Fibroblast of lung (primary cell): Measurements from ENCODE around the gene XXYLT1. TPM values are rescaled to one million over a fixed set of nuclear protein-coding genes. Genes with fewer than 3 reads are reported as not detected.

Experiments used
- DNase-seq, 2 donors: peaks; one replicate each; pipeline versions ENCODE4 v3.0.0 to v3.0.0-alpha.2; 2010; ENCODE audit warnings: low read depth in 2 of 2
- H2AFZ ChIP-seq: 2 replicates; pipeline ENCODE4 v1.5.1; 2012; ENCODE audit warnings: low read length, control low read depth, inconsistent platforms
- H3K27ac ChIP-seq: 2 replicates; pipeline ENCODE4 v1.5.1; 2011; ENCODE audit warnings: low read length, control low read depth; ENCODE audit not compliant: insufficient read depth
- H3K27me3 ChIP-seq: 2 replicates; pipeline ENCODE4 v1.5.1; 2011; ENCODE audit warnings: mild to moderate bottlenecking, low read length; ENCODE audit not compliant: control insufficient read depth, insufficient read depth
- H3K36me3 ChIP-seq: 2 replicates; pipeline ENCODE4 v1.5.1; 2011; ENCODE audit warnings: low read length; ENCODE audit not compliant: control insufficient read depth, insufficient read depth
- H3K4me1 ChIP-seq: 2 replicates; pipeline ENCODE4 v1.5.1; 2011; ENCODE audit warnings: low read length; ENCODE audit not compliant: control insufficient read depth, insufficient read depth; ENCODE audit errors: extremely low read depth
- H3K4me2 ChIP-seq: 2 replicates; pipeline ENCODE4 v1.5.1; 2011; ENCODE audit warnings: low read length, control low read depth; ENCODE audit not compliant: insufficient read depth; ENCODE audit errors: extremely low read depth
- H3K4me3 ChIP-seq, 4 experiments: fragments of 200-600 bp in 1 of 4; sonication (generic) in 1 of 4; replicated peaks in 1 of 4; 2 replicates each; pipeline ENCODE4 v1.5.1; 2011 to 2016; ENCODE audit warnings: low read length in 4 of 4, low read depth in 3 of 4, mild to moderate bottlenecking in 3 of 4, control low read depth in 2 of 4, inconsistent platforms in 1 of 4, mixed read lengths in 1 of 4; ENCODE audit not compliant: insufficient read depth in 1 of 4; ENCODE audit errors: control extremely low read depth in 1 of 4
- H3K79me2 ChIP-seq: 2 replicates; pipeline ENCODE4 v1.5.1; 2012; ENCODE audit warnings: mild to moderate bottlenecking, low read length, inconsistent platforms; ENCODE audit not compliant: control insufficient read depth, insufficient read depth
- H3K9ac ChIP-seq: 2 replicates; pipeline ENCODE4 v1.5.1; 2011; ENCODE audit warnings: mild to moderate bottlenecking, low read length, control low read depth; ENCODE audit not compliant: insufficient read depth
- H3K9me3 ChIP-seq: 2 replicates; pipeline ENCODE4 v1.5.1; 2012; ENCODE audit warnings: low read depth, low read length; ENCODE audit not compliant: control insufficient read depth, insufficient read depth
- H4K20me1 ChIP-seq: 2 replicates; pipeline ENCODE4 v1.5.1; 2011; ENCODE audit warnings: low read length; ENCODE audit not compliant: control insufficient read depth, insufficient read depth; ENCODE audit errors: extremely low read depth
- EZH2 ChIP-seq: IDR thresholded peaks from 2 replicates; pipeline ENCODE4 v1.5.1; 2012; ENCODE audit warnings: low read length, control low read depth, mild to moderate bottlenecking; ENCODE audit errors: missing control alignments
- polyA plus RNA-seq, 2 donors: library from polyadenylated mRNA; depleted of rRNA in 1 of 2; stranded (reverse) in 1 of 2; unstranded in 1 of 2; fragments of >200 nt; gene quantifications; 2 replicates each; pipeline ENCODE4 v1.2.1, GENCODE V29; 2011 to 2012; ENCODE audit warnings: missing spikeins in 1 of 2
- total RNA-seq: library from RNA; depleted of rRNA; stranded (reverse); fragments of >200 nt; gene quantifications from 2 replicates; pipeline ENCODE4 v1.2.1, GENCODE V29; 2014
- TF ChIP-seq, protein P1 (sequence below), 2 donors: IDR thresholded peaks in 1 of 2; conservative IDR thresholded peaks in 1 of 2; 1 replicate in 1 of 2; 2 replicates in 1 of 2; pipeline ENCODE4 v1.5.1; 2011 to 2012; ENCODE audit warnings: low read length in 2 of 2, control low read depth in 1 of 2, inconsistent platforms in 1 of 2, low read depth in 1 of 2, mild to moderate bottlenecking in 1 of 2

The XXYLT1 gene
- total and polyA plus RNA-seq, 2 donors (not counting 1 experiment from before 2014, with no cell fraction given): 12.4 to 18.5 TPM

DNA sequence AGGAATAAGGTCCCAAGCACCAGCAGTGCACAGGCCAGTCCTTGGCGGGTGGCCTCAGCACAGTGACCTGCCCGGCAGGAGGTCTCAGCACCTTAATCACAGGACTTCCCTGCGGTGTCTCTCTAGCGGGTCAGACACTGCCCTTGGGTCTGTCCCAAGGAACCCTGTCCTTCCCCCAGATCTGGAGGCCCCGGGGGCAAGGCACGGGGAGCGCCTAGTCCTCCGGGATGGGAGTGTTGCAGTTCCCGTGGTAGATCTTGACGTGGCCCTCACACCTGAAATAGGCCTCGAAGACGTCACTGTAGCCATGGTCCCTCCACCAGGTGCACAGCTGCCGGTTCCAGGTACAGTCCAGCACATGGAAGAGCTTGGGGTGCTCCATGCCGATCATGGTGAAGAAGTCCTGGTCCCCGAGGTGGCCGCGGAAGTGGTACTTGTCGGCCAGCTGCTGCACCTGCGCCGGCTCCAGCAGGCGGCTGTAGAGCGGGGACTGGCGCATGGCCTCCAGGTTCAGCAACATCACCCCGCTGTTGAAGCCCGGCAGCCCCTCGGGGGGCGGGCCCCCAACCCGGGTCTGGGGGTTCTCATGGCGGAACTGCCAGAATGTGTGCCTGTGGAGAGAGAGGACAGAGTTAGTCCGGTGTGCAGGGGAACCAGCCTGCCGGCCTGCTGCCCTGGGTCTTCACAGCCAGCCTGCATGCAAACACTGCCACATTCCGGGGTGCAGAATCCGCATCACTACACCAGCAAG is 201.3 kb downstream of the XXYLT1 start:
- Histone ChIP-seq H2AFZ (no peak overlapping the region), H4K20me1 (no peaks in the 10 kb centered on the region), H3K9me3 (no peaks in the 10 kb centered on the region), H3K9ac (no peak overlapping the region), H3K4me1 (no peaks in the 10 kb centered on the region), H3K36me3 (no peaks in the 10 kb centered on the region), H3K27me3 (no peaks in the 10 kb centered on the region), H3K79me2 (no peaks in the 10 kb centered on the region), H3K27ac (no peak overlapping the region), H3K4me2 (no peak overlapping the region), H3K4me3 (no peak overlapping the region)
- no peak for DNase-seq
- TF ChIP-seq, protein P1, sequence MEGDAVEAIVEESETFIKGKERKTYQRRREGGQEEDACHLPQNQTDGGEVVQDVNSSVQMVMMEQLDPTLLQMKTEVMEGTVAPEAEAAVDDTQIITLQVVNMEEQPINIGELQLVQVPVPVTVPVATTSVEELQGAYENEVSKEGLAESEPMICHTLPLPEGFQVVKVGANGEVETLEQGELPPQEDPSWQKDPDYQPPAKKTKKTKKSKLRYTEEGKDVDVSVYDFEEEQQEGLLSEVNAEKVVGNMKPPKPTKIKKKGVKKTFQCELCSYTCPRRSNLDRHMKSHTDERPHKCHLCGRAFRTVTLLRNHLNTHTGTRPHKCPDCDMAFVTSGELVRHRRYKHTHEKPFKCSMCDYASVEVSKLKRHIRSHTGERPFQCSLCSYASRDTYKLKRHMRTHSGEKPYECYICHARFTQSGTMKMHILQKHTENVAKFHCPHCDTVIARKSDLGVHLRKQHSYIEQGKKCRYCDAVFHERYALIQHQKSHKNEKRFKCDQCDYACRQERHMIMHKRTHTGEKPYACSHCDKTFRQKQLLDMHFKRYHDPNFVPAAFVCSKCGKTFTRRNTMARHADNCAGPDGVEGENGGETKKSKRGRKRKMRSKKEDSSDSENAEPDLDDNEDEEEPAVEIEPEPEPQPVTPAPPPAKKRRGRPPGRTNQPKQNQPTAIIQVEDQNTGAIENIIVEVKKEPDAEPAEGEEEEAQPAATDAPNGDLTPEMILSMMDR (conservative IDR thresholded peaks at IDR 0.05 in 1 of 2, IDR thresholded peaks at IDR 0.05 in 1 of 2; ENCODE audit: low read depth in 1 of 2, low read length in 2 of 2): no peak
- TF ChIP-seq EZH2: no peak

DNA sequence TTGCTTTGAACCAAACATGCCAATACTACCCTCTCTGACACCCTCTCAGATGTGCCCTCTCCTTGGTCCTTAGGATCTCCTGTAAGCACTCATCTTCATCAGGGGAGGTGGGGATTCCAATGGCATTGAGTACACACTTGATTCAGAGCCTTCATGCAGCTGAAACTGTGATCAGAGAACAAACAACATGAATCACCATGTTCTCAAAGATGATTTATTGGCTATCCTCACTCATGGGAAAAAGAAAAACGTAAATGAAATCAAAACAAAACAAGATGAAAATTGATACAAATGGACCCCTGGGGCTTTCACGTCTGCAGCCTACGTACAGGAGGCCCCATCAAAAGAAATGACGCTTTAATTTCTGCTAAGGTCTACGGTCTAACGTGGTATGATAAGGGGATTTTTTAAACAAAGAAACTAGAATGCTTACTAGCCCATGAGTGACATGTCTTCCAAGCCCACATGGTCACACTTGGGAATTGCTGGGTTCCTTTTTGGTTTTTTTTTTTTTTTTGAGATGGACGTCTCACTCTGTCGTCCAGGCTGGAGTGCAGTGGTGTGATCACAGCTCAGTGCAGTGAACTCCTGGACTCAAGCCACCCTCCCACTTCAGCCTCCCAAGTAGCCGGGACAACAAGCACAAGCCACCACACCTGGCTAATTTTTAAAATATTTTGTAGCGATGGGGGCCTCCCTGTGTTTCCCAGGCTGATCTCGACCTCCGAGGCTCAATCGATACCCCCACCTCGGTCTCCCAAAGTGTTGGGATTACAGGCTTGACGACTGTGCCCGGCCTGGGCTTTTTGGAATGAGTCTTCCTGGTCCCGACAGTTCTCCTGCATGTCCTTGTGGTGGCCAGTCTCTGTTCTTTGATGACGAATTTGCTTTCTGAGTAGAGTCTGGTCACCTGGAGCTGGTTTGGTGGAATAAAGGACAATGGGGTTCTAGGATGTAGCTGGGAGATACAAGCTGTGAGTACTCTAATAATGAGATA is 202.6 kb downstream of the XXYLT1 start:
- TF ChIP-seq, protein P1 (conservative IDR thresholded peaks at IDR 0.05 in 1 of 2, IDR thresholded peaks at IDR 0.05 in 1 of 2; ENCODE audit: low read depth in 1 of 2, low read length in 2 of 2): no peak
- TF ChIP-seq EZH2: no peak
- H3K27ac ChIP-seq: no peak overlapping the region
- H3K9ac ChIP-seq: no peak overlapping the region
- no peaks in the 10 kb centered on the region for H3K4me1 ChIP-seq
- H3K79me2 ChIP-seq: no peaks in the 10 kb centered on the region
- no peak overlapping the region for H3K4me3 ChIP-seq
- no peaks in the 10 kb centered on the region for H3K27me3 ChIP-seq
- no peaks in the 10 kb centered on the region for H3K36me3 ChIP-seq
- H3K4me2 ChIP-seq: no peak overlapping the region
- H2AFZ ChIP-seq: no peak overlapping the region
- H4K20me1 ChIP-seq: no peaks in the 10 kb centered on the region
- H3K9me3 ChIP-seq: no peaks in the 10 kb centered on the region
- peak; percentile 2 to 17 for DNase-seq

DNA sequence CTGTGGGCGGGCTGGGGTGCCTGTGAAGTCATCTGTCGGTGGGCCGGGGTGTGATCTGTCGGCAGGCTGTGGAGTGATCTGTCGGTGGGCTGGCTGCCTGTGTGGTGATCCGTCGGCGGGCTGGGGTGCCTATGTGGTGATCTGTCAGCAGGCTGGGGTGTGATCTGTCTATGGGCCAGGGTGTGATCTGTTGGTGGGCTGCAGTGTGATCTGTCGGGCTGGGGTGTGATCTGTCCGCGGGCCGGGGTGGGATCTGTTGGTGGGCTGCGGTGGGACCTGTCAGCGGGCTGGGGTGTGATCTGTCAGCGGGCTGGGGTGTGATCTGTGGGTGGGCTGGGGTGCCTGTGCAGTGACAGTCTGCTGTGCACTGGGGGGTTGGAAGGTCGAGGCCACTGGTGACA is 204.5 kb downstream of the XXYLT1 start:
- no peaks in the 10 kb centered on the region for H3K36me3 ChIP-seq
- no peak overlapping the region for H3K27ac ChIP-seq
- no peaks in the 10 kb centered on the region for H4K20me1 ChIP-seq
- no peaks in the 10 kb centered on the region for H3K79me2 ChIP-seq
- no peak overlapping the region for H3K4me3 ChIP-seq
- H3K9ac ChIP-seq: no peak overlapping the region
- no peak overlapping the region for H2AFZ ChIP-seq
- TF ChIP-seq, protein P1 (conservative IDR thresholded peaks at IDR 0.05 in 1 of 2, IDR thresholded peaks at IDR 0.05 in 1 of 2; ENCODE audit: low read depth in 1 of 2, low read length in 2 of 2): no peak
- no peak for TF ChIP-seq EZH2
- no peaks in the 10 kb centered on the region for H3K27me3 ChIP-seq
- H3K4me1 ChIP-seq: no peaks in the 10 kb centered on the region
- no peak overlapping the region for H3K4me2 ChIP-seq
- no peak for DNase-seq
- H3K9me3 ChIP-seq: no peaks in the 10 kb centered on the region
